ENCODE results near the gene MPHOSPH6.

MPHOSPH6 gene

DNA sequence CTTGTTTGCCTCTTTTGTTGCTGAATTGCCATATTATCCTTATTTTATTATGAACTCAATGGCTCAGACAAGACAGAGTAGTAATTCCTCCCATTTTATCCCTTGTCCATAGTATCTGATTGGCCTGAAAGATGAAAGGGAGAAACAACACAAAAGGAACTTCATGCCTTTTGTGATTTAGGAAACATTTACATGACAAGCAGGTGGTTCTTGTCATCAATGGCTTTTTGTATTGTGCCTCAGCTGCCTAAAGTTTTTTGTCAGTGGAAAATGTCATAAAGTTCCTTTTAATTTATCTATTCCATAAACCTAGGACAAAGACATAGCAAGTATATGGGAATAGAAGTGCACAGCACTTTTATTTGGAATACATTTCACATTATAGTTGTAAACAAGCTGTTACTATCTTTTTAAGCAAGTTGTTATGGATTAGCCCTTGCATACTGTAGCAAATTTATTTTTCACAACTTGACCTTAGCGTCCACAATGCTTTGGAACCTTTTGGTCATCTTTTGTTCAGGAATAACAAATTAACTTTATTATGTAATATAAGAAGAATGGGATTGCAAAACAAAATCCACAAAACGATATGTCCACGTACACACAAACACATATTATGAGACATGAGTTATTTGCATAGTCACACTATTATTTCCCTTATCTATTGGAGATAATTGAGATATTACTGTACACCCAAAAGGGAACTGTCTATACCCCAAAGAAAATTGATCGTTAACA lies 12.4 kb upstream of the MPHOSPH6 start:
- TF ChIP-seq ZFP30 (CRISPR knock-in tag; IDR thresholded peaks at IDR 0.05): no peak
- ATAC-seq: no peak

DNA sequence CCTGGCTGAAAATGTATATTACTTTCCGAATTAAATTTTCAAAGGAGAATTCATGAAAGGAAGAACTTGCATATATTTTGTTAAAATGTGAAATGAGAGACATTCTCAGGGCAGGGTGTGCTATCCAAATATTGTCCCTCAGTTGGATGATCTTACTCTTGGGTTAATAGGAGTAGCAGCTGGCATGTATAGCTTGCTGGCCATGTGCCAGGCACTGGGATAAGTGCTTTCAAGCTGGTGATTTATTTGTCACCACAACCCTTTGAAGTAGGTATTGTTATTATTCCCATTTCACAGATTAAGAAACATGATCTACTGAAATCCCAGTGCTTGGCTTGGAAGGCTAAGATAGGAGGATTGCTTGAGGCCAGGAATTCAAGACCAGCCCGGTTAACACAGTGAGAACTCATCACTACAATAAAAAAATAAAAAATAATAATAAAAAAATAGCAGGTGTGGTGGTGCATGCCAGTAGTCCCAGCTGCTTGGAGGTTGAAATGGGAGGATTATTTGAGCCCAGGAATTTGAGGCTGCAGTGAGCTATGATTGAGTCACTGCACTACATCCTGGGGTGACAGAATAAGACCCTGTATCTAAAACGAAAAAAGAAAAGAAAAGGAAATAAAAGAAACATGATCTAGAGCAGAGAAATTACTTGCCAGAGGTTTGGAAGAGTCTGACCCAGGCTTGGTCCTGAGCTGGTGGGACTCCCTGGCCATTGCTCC lies 11.6 kb upstream of the MPHOSPH6 start:
- no peak for ATAC-seq
- TF ChIP-seq ZFP3 (CRISPR knock-in tag; IDR thresholded peaks at IDR 0.05) (no peak), PPARA (CRISPR knock-in tag; IDR thresholded peaks at IDR 0.05; ENCODE audit: borderline replicate concordance) (no peak), ZNF8 (CRISPR knock-in tag; IDR thresholded peaks at IDR 0.05) (no peak), OSR1 (CRISPR knock-in tag; IDR thresholded peaks at IDR 0.05) (no peak), ZNF70 (CRISPR knock-in tag; IDR thresholded peaks at IDR 0.05) (no peak), ZC3H10 (CRISPR knock-in tag; IDR thresholded peaks at IDR 0.05) (no peak), ZFP30 (CRISPR knock-in tag; IDR thresholded peaks at IDR 0.05) (no peak)
- TF ChIP-seq, protein P1, sequence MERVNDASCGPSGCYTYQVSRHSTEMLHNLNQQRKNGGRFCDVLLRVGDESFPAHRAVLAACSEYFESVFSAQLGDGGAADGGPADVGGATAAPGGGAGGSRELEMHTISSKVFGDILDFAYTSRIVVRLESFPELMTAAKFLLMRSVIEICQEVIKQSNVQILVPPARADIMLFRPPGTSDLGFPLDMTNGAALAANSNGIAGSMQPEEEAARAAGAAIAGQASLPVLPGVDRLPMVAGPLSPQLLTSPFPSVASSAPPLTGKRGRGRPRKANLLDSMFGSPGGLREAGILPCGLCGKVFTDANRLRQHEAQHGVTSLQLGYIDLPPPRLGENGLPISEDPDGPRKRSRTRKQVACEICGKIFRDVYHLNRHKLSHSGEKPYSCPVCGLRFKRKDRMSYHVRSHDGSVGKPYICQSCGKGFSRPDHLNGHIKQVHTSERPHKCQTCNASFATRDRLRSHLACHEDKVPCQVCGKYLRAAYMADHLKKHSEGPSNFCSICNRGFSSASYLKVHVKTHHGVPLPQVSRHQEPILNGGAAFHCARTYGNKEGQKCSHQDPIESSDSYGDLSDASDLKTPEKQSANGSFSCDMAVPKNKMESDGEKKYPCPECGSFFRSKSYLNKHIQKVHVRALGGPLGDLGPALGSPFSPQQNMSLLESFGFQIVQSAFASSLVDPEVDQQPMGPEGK (CRISPR knock-in tag; IDR thresholded peaks at IDR 0.05; ENCODE audit: borderline replicate concordance): no peak

DNA sequence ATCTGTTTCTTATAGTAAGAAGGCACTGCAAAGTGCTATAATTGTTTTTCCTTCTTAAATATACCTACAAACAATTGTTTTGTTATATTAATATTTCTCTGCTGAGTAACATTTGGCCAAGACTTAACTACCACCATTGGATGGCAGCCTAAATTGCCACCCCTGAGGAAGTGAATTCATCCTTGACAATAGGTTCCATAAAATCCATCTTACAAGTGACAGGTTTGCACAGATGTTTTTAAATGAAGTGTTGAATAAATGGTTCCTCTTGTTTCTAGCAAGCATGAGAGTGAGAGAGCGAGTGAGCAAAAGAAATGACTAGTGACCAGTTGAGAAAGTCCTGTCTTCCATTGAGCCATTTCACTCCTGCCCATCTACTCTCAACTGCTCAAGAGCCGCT lies 8.3 kb upstream of the MPHOSPH6 start:
- TF ChIP-seq ZC3H10 (CRISPR knock-in tag; IDR thresholded peaks at IDR 0.05) (no peak), ZNF70 (CRISPR knock-in tag; IDR thresholded peaks at IDR 0.05) (no peak), ESRRG (CRISPR knock-in tag; IDR thresholded peaks at IDR 0.05) (no peak), ZFP30 (CRISPR knock-in tag; IDR thresholded peaks at IDR 0.05) (no peak)
- TF ChIP-seq, protein P1 (CRISPR knock-in tag; IDR thresholded peaks at IDR 0.05; ENCODE audit: borderline replicate concordance): no peak
- ATAC-seq: no peak

DNA sequence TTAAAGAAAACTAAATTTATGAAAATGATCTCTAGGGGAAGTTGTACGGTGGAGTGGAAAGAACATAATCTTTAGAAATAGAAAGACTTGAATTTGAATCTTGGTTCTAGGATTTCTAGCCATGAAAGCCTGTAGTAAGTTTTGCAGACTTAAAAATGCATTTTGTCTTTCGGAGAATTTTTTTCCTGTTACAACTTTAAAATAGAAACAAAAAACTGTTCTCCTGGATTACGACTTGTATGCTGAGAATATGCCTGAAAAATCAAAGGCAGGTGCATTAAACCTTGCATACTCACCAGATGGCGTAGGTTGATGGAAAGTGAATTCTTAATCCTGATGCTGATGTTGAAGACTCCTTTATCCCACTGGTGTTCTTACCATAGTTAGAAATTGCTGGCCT lies 7.5 kb upstream of the MPHOSPH6 start:
- ATAC-seq: no peak

DNA sequence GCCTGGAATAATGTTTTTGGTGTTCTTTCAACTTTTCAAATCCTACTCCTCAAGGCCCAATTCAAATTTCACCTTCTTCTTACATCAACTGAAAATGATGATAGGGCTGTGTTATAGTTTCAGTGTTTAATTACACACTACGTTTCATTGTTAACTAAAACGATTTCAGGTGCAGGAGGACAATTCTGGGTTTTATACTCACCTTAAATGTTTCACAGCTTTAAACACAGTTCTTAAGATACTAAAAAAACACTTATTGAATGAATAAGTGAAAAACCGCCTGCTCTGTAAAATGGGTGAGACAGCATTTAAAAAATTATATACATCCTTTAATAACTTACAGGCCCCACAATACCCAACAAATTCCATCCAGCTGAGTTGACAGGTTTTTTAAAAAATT lies 6.2 kb upstream of the MPHOSPH6 start:
- TF ChIP-seq OSR1 (CRISPR knock-in tag; IDR thresholded peaks at IDR 0.05) (no peak), ISL1 (CRISPR knock-in tag; IDR thresholded peaks at IDR 0.05) (no peak), RARB (CRISPR knock-in tag; IDR thresholded peaks at IDR 0.05) (no peak), ZFP3 (CRISPR knock-in tag; IDR thresholded peaks at IDR 0.05) (no peak), ARNTL (CRISPR knock-in tag; IDR thresholded peaks at IDR 0.05; ENCODE audit: borderline replicate concordance, low read depth) (no peak), BACH2 (CRISPR knock-in tag; IDR thresholded peaks at IDR 0.05; ENCODE audit: borderline replicate concordance) (no peak), ZC3H10 (CRISPR knock-in tag; IDR thresholded peaks at IDR 0.05) (no peak)
- TF ChIP-seq, protein P2, sequence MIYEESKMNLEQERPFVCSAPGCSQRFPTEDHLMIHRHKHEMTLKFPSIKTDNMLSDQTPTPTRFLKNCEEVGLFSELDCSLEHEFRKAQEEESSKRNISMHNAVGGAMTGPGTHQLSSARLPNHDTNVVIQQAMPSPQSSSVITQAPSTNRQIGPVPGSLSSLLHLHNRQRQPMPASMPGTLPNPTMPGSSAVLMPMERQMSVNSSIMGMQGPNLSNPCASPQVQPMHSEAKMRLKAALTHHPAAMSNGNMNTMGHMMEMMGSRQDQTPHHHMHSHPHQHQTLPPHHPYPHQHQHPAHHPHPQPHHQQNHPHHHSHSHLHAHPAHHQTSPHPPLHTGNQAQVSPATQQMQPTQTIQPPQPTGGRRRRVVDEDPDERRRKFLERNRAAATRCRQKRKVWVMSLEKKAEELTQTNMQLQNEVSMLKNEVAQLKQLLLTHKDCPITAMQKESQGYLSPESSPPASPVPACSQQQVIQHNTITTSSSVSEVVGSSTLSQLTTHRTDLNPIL (CRISPR knock-in tag; IDR thresholded peaks at IDR 0.05; ENCODE audit: low read depth): no peak
- TF ChIP-seq, protein P3, sequence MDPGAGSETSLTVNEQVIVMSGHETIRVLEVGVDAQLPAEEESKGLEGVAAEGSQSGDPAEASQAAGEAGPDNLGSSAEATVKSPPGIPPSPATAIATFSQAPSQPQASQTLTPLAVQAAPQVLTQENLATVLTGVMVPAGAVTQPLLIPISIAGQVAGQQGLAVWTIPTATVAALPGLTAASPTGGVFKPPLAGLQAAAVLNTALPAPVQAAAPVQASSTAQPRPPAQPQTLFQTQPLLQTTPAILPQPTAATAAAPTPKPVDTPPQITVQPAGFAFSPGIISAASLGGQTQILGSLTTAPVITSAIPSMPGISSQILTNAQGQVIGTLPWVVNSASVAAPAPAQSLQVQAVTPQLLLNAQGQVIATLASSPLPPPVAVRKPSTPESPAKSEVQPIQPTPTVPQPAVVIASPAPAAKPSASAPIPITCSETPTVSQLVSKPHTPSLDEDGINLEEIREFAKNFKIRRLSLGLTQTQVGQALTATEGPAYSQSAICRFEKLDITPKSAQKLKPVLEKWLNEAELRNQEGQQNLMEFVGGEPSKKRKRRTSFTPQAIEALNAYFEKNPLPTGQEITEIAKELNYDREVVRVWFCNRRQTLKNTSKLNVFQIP (CRISPR knock-in tag; IDR thresholded peaks at IDR 0.05; ENCODE audit: borderline replicate concordance, low read depth): no peak
- ATAC-seq: no peak

More for the DNA sequence above, 7.5 kb upstream of the MPHOSPH6 start:
- TF ChIP-seq ZNF565 (CRISPR knock-in tag; conservative IDR thresholded peaks at IDR 0.05; ENCODE audit: low read depth): no peak
- TF ChIP-seq, protein P4, sequence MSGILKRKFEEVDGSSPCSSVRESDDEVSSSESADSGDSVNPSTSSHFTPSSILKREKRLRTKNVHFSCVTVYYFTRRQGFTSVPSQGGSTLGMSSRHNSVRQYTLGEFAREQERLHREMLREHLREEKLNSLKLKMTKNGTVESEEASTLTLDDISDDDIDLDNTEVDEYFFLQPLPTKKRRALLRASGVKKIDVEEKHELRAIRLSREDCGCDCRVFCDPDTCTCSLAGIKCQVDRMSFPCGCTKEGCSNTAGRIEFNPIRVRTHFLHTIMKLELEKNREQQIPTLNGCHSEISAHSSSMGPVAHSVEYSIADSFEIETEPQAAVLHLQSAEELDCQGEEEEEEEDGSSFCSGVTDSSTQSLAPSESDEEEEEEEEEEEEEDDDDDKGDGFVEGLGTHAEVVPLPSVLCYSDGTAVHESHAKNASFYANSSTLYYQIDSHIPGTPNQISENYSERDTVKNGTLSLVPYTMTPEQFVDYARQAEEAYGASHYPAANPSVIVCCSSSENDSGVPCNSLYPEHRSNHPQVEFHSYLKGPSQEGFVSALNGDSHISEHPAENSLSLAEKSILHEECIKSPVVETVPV (CRISPR knock-in tag; IDR thresholded peaks at IDR 0.05): no peak
- TF ChIP-seq ZFP3 (CRISPR knock-in tag; IDR thresholded peaks at IDR 0.05): no peak
